Fibroblast of lung (primary cell): ENCODE data around the gene DDX20. TPM values are rescaled to one million over a fixed set of nuclear protein-coding genes. Genes with fewer than 3 reads are reported as not detected.

ENCODE experiments used
- DNase-seq, 2 donors: peaks; one replicate each; pipeline versions ENCODE4 v3.0.0 to v3.0.0-alpha.2; 2010; ENCODE audit warnings: low read depth in 2 of 2
- H2AFZ ChIP-seq: 2 replicates; pipeline ENCODE4 v1.5.1; 2012; ENCODE audit warnings: low read length, control low read depth, inconsistent platforms
- H3K27ac ChIP-seq: 2 replicates; pipeline ENCODE4 v1.5.1; 2011; ENCODE audit warnings: low read length, control low read depth; ENCODE audit not compliant: insufficient read depth
- H3K27me3 ChIP-seq: 2 replicates; pipeline ENCODE4 v1.5.1; 2011; ENCODE audit warnings: mild to moderate bottlenecking, low read length; ENCODE audit not compliant: control insufficient read depth, insufficient read depth
- H3K36me3 ChIP-seq: 2 replicates; pipeline ENCODE4 v1.5.1; 2011; ENCODE audit warnings: low read length; ENCODE audit not compliant: control insufficient read depth, insufficient read depth
- H3K4me1 ChIP-seq: 2 replicates; pipeline ENCODE4 v1.5.1; 2011; ENCODE audit warnings: low read length; ENCODE audit not compliant: control insufficient read depth, insufficient read depth; ENCODE audit errors: extremely low read depth
- H3K4me2 ChIP-seq: 2 replicates; pipeline ENCODE4 v1.5.1; 2011; ENCODE audit warnings: low read length, control low read depth; ENCODE audit not compliant: insufficient read depth; ENCODE audit errors: extremely low read depth
- H3K4me3 ChIP-seq, 4 experiments: fragments of 200-600 bp in 1 of 4; sonication (generic) in 1 of 4; replicated peaks in 1 of 4; 2 replicates each; pipeline ENCODE4 v1.5.1; 2011 to 2016; ENCODE audit warnings: low read length in 4 of 4, low read depth in 3 of 4, mild to moderate bottlenecking in 3 of 4, control low read depth in 2 of 4, inconsistent platforms in 1 of 4, mixed read lengths in 1 of 4; ENCODE audit not compliant: insufficient read depth in 1 of 4; ENCODE audit errors: control extremely low read depth in 1 of 4
- H3K79me2 ChIP-seq: 2 replicates; pipeline ENCODE4 v1.5.1; 2012; ENCODE audit warnings: mild to moderate bottlenecking, low read length, inconsistent platforms; ENCODE audit not compliant: control insufficient read depth, insufficient read depth
- H3K9ac ChIP-seq: 2 replicates; pipeline ENCODE4 v1.5.1; 2011; ENCODE audit warnings: mild to moderate bottlenecking, low read length, control low read depth; ENCODE audit not compliant: insufficient read depth
- H3K9me3 ChIP-seq: 2 replicates; pipeline ENCODE4 v1.5.1; 2012; ENCODE audit warnings: low read depth, low read length; ENCODE audit not compliant: control insufficient read depth, insufficient read depth
- H4K20me1 ChIP-seq: 2 replicates; pipeline ENCODE4 v1.5.1; 2011; ENCODE audit warnings: low read length; ENCODE audit not compliant: control insufficient read depth, insufficient read depth; ENCODE audit errors: extremely low read depth
- CTCF ChIP-seq, 2 donors: IDR thresholded peaks in 1 of 2; conservative IDR thresholded peaks in 1 of 2; 1 replicate in 1 of 2; 2 replicates in 1 of 2; pipeline ENCODE4 v1.5.1; 2011 to 2012; ENCODE audit warnings: low read length in 2 of 2, control low read depth in 1 of 2, inconsistent platforms in 1 of 2, low read depth in 1 of 2, mild to moderate bottlenecking in 1 of 2
- EZH2 ChIP-seq: IDR thresholded peaks from 2 replicates; pipeline ENCODE4 v1.5.1; 2012; ENCODE audit warnings: low read length, control low read depth, mild to moderate bottlenecking; ENCODE audit errors: missing control alignments
- polyA plus RNA-seq, 2 donors: library from polyadenylated mRNA; depleted of rRNA in 1 of 2; stranded (reverse) in 1 of 2; unstranded in 1 of 2; fragments of >200 nt; gene quantifications; 2 replicates each; pipeline ENCODE4 v1.2.1, GENCODE V29; 2011 to 2012; ENCODE audit warnings: missing spikeins in 1 of 2
- total RNA-seq: library from RNA; depleted of rRNA; stranded (reverse); fragments of >200 nt; gene quantifications from 2 replicates; pipeline ENCODE4 v1.2.1, GENCODE V29; 2014

The DDX20 gene
- total and polyA plus RNA-seq, 2 donors (not counting 1 experiment from before 2014, with no cell fraction given) = 8.4 to 22.2 TPM

GRCh38 chr1:111775966-111776365, 20.3 kb downstream of the DDX20 start:
- H3K4me2 ChIP-seq = no peak overlapping the region
- H3K27ac ChIP-seq = no peak overlapping the region
- H3K79me2 ChIP-seq = no peaks in the 10 kb centered on the region
- H4K20me1 ChIP-seq = no peaks in the 10 kb centered on the region
- H3K9me3 ChIP-seq = no peaks in the 10 kb centered on the region
- H3K27me3 ChIP-seq = no peaks in the 10 kb centered on the region
- no peak overlapping the region for H3K9ac ChIP-seq
- peaks cover 2% of the 10 kb centered on the region for H3K4me1 ChIP-seq
- H3K36me3 ChIP-seq = no peaks in the 10 kb centered on the region
- no peak overlapping the region for H2AFZ ChIP-seq
- TF ChIP-seq CTCF (conservative IDR thresholded peaks at IDR 0.05 in 1 of 2, IDR thresholded peaks at IDR 0.05 in 1 of 2; ENCODE audit: low read depth in 1 of 2, low read length in 2 of 2) (no peak), EZH2 (no peak)
- H3K4me3 ChIP-seq = no peak overlapping the region
- DNase-seq = no peak

- H3K27ac ChIP-seq = no peak overlapping the region
- no peaks in the 10 kb centered on the region for H3K9me3 ChIP-seq
- H3K9ac ChIP-seq = no peak overlapping the region
- peaks cover 2% of the 10 kb centered on the region for H3K4me1 ChIP-seq
- peak in 1 of 2 donors; percentile 40 for DNase-seq
- H3K4me3 ChIP-seq = no peak overlapping the region
- H4K20me1 ChIP-seq = no peaks in the 10 kb centered on the region
- H2AFZ ChIP-seq = no peak overlapping the region
- H3K79me2 ChIP-seq = no peaks in the 10 kb centered on the region
- no peak overlapping the region for H3K4me2 ChIP-seq
- no peaks in the 10 kb centered on the region for H3K36me3 ChIP-seq
- H3K27me3 ChIP-seq = no peaks in the 10 kb centered on the region
- TF ChIP-seq EZH2 (no peak), CTCF (conservative IDR thresholded peaks at IDR 0.05 in 1 of 2, IDR thresholded peaks at IDR 0.05 in 1 of 2; ENCODE audit: low read depth in 1 of 2, low read length in 2 of 2) (no peak)
Observed at GRCh38 chr1:111776391-111776790, 20.7 kb downstream of the DDX20 start.

- H4K20me1 ChIP-seq = no peaks in the 10 kb centered on the region
- no peak overlapping the region for H2AFZ ChIP-seq
- no peak overlapping the region for H3K27ac ChIP-seq
- TF ChIP-seq CTCF (conservative IDR thresholded peaks at IDR 0.05 in 1 of 2, IDR thresholded peaks at IDR 0.05 in 1 of 2; ENCODE audit: low read depth in 1 of 2, low read length in 2 of 2) (no peak), EZH2 (no peak)
- peaks cover 2% of the 10 kb centered on the region for H3K4me1 ChIP-seq
- H3K9ac ChIP-seq = no peak overlapping the region
- H3K79me2 ChIP-seq = no peaks in the 10 kb centered on the region
- H3K9me3 ChIP-seq = no peaks in the 10 kb centered on the region
- H3K36me3 ChIP-seq = no peaks in the 10 kb centered on the region
- no peak overlapping the region for H3K4me3 ChIP-seq
- no peaks in the 10 kb centered on the region for H3K27me3 ChIP-seq
- no peak for DNase-seq
- no peak overlapping the region for H3K4me2 ChIP-seq
Observed at GRCh38 chr1:111776861-111777260, 21.2 kb downstream of the DDX20 start.
